ENCODE data around the gene TOR2A.
"Not testable (repeated sequence)": the region's sequence is repeated elsewhere in the genome, so short reads cannot be mapped to it uniquely, and the experiment has no call there.

The TOR2A gene

DNA sequence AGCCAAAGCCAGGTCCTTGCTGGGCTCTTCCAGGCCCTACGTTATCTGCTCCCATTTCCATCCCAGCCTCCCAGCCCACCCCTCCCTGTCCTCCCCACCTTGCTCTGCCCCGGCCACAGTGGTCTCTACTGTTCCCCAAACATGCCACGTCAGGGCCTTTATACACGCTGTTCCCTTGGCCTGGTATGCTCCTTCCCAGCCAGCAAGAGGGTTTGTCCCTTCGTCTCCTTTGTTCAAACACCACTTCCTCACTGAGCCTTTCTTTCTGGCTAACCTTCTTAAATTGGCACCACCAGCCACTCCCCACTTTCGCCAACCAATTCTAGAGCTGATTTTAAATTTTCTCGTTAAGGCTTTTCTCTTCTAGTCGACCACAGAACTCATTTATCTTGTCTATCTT, 33.6 kb upstream of the TOR2A start:
- no peak for DNase-seq

DNA sequence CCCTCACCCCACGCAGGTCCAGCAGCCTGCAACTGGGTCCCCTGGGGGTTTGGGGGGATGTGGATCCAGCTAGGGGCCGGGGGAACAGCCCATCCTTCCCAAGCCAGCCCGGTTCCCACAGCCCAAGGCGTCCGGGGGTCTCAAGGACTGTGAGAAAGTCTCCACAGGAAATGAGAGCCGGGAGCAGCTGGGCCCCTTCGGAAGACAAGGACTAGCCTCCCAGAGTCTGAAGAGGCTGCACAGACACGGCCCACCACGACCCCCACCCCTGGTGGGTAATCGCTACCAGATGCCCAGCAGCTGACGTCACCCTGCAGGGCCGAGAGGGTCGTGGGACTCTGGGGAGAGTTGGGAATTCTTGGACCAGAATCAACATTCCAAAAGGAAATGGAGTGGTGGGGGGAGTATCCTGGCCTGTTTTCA, 32.8 kb upstream of the TOR2A start:
- no peak for DNase-seq

DNA sequence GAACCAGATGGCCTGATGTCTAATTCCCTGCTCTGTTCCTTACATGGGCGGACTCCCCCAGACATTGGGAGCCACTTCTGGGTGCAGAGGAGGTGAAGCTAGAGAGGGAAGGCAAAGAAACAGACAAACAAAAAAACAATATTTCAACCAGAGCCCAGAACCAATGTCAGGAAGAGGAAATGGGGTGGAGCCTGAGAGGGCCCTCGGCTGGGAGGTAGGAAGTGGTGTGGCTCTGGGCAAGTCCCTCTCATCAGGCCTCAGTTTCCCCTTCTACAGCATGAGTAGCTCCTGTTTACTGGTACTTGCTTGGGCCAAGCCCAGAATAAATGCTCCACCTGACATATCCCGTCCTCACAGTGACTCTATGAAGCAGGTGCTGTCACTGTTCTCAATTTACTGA, 32.3 kb upstream of the TOR2A start:
- DNase-seq, result no peak

DNA sequence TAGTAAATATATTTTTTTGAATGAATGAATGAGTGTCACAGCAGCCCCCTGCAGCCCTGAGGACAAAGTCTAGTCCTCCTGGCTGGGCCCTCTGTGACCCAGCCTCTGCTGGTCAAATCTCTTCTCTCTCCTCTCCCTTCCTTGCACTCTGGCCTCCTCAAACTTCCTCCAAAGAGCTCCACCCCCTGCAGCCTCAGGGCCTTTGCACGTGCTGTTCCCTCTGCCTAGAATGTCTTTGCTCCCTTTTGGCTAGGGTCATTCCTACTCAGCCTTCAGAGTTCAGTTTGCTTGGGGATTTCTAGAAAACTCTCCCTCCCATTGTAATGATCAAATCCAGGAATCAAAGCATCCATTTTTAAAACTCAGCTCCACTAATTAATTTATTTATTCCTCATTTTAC, 30.3 kb upstream of the TOR2A start:
- no peak for DNase-seq

DNA sequence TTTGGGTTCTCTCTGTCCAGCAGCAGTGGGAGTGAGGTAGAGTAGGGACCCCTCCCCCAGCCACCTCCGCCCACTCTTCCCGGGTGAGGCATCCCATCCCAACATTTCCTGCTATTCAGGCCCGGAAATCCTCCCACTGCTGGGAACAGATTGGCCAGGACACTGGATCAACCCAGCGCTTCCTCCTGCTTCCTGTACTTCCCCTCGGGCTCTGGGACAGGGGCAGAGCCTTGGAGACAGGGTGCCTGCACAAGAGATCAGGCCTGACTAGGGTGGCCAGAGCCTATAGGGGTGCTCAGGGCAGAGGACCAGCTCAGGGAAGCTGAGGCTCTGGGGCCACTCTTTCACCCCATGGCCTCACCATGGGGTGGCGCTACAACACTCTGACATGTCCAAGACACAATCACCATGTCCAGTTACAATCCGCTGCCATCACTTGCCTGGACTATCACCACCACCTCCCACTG, 28.9 kb upstream of the TOR2A start:
- peak; percentile 49 for DNase-seq

DNA sequence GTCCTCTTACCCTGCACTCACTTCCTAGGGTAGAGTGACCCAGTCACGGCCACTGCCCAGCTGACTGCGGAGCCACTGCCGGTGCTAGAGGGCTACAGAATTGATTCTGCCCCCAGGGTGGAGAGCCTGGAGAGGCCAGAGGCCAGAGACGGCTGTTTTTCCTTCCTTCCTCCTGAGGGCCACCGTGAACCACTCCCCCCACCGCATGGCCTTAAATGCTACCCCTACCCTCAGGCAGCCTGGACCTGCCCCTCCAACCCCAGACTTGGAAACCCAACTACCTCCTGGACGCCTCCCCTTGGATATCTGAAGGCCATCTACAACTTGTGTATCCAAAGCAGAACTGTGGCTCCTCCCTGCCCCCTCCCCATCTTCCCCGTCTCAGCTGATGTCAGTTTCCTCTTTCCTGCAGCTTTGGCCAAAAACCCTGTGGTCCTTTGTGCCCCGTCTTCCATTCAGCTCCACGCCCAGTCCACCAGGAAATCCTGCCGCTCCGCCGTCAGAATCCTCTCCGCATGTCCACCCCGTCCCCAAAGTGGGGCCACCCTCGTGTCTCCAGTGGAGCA, 27.1 kb upstream of the TOR2A start:
- DNase-seq, result peak; percentile 33

DNA sequence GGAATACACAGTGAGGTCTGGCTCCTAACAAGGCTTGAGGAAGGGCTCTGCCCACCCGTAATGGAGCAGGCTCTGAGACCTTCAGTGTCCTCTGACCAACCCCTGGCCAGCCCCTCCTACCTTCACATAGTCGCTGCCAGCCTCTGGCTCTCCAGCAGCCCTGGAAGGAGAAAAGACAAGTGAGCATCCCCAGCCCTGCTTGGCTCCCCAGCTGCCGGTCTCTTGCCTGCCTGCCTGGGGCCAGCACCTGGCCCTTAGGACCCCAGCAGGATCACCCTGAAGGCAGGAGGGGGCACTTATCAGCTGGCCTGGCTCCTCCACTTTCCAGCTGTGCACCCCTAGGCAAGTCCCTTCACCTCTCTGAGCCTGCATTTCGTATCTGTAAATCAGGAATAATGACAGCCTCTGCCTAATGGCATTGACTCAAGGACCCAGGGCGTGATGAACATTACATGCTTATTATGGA, 26.4 kb upstream of the TOR2A start:
- no peak for DNase-seq

DNA sequence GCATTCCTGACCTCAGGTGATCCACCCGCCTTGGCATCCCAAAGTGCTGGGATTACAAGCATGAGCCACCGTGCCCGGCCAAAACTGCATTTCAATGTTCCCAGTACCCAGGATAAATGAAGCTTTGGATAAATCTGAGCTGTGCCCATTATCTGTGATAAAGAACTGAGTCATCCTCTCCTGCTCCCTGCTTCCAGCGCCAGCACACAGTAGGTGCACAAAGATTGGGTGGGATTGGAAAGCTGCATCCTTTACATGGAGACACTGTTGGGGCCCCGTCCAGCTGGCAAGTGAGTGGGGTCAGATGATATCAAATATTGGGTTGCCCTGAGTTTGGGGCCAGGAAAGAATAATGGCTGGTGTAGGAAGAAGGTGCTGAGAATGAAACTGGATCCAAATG, 26.0 kb upstream of the TOR2A start:
- no peak for DNase-seq

DNA sequence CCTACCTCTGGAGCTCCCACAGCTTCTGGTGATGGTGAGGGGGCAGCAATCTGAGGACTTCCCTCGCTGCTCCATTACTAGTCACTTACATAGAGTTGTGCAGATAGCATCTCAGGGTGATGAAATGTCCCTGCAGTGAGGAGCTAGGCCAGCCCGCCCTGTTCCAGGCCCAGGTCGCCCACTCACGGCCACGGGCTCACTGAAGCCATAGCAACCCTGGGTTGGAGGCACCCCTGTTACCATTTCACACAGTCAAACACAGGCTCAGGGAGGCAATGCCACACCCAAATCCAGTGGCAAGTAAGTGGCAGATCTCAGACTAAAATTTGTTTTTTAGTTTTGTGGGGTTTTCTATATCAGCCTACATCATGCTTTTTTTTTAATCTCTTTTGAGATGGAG, 23.7 kb upstream of the TOR2A start:
- DNase-seq, result no peak

DNA sequence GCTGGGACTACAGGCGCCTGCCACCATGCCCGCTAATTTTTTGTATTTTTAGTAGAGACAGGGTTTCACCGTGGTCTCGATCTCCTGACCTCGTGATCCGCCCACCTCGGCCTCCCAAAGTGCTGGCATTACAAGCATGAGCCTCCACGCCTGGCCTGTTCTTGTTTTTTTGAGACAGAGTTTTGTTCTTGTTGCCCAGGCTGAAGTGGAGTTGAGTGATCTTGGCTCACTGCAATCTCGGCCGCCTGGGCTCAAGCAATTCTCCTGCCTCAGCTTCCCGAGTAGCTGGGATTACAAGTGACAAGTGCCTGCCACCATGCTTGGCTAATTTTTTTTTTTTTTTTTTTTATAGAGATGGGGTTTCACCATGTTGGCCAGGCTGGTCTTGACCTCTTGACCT, 21.7 kb upstream of the TOR2A start:
- DNase-seq, result not testable (repeated sequence)

DNA sequence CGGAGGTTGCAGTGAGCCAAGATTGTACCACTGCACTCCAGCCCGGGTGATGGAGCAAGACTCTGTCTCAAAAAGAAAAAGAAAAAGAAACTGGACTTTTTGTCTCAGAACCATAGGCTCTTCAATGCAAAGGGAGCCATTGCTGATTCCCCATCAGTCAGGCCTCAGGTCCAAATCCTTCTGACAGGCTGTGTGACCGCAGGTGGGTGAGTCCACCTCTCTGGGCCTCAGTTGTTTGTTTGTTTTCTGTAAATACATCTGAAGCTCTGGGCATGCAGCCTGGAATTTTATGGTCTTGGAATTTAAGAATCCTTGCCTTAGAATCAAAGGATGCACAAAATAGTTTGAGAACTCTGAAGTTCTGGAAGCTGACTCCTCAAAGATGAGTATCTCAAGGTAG, 21.1 kb upstream of the TOR2A start:
- DNase-seq, result no peak

DNA sequence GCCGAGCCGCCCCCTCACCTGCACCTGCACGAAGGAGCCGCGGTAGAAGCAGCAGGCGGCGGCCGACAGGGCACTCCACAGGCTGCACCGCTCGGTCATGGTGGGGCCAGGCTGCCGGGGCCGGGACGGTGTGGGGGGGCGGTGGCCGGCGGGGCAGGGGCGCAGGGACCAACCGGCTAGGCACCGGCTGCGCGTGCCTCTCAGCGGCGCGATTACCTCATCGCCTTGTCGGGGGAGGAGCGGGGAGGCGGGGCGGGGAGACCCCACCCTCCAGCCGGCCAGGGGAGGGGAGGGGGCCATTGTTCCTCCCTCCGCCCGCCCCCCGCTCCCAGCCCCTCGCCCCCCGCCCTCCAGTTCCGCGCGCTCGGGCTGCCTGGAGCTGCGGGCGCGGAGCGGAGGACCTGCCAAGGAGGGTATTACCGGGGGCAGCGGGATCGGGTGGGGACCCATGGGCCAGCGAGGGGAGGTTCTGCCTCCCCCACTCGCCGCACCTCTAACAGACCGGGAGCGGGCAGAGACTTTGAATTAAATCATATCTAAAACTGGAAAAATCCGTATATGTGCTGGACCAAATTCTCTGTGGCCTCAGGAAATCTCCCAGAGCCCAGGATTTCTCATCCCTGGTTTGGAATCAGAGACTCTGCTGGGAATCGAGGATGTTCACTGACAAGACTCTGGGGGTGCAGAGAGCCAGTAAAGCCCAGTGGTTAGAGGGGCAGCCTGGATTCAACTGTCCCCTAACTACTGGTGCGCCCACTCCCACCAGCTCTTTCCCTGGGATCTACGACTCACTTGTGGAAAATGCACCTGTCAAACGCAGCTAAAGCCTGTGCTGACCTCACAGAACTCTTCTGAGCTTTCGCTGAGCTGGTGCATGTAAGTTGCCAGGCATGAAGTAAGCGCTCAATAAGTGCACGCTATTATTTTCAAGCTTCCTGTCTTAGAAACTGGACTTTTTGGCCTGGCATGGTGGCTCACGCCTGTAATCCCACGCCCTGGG, 20.3 kb upstream of the TOR2A start:
- DNase-seq, result no peak

DNA sequence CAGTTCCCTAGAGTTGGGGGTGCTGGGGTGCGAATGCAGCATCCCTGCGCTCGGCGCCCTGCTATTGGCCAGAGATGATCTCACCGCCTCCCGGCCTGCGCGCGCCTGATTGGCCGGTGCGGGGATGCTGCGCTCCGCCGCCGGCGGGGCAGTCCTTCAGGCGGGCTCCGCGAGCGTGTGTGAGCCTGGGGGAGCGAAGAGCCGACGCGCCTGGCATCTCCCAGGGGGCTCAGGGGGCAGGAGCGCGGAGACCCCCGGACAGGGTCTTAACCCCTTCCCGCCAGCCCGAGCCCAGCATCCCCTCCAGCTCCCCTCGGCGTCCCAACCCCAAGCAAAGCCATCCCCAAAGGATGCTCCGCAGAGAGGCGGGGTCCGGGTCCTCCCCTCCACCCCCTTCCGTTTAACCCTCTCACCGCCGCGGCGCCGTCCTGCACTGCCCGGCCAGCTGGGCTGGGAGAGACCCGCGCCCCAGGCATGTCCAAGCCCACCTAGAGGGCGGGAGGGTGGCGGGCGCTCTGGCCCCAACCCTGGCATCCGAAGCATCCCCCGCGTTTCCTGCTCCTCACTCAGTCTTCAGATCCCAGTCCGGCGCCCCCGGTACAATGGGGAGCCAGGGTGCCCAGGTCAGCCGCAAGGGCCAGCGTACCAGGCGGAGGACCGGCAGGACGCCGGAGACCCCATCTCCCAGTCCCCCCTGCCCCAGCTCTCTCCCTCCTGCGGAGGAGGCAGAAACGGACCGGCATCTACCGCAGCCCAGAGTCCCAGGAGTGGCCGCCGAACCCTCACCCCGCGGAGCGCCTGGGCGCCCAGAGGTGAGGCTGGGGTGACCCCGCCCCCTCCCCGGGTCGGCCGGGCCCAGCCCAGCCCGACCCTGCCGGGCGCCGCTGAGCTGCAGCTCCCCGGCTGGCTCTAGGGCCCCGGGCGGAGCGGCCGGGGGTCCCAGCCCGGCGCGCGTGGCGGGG, 19.3 kb upstream of the TOR2A start:
- no peak for DNase-seq

DNA sequence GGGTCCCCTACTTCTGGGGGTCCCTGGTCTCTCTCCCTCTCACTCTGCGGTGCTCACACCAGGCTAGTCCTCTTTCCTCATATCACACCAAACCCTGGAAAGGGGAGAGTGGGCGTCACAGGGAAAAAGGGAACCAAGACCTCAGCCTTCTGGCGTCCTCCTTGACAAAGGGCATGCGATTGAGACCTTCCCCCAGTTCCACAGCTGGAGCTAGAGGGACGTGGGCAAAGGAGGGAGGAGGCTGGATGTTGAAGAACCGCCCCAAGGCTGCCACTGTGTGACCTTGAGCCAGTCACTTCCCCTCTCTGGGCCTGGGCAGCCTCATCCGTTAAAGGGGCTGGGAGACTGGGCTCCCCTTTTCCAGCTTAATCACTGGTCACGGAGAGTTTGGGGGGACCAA, 18.5 kb upstream of the TOR2A start:
- no peak for DNase-seq

DNA sequence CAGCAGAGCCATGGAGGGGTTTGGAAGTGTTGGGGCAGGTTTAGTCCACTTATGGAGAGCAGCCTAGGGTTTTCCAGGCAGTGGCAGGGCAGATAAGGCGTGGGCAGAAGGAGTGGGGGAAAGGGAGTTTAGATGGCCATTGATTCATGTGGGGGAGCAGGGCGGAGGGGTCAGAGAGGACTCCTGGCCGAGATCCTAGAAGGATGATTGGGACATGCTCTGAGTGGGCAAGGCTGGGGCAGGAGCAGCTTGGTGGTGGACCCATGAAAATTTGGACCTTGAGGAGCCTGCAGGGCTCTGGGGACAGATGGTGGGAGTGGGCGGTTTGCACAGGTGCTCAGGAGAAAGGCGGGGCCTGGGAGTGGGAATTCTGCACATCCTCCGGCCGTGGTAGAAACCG, 18.1 kb upstream of the TOR2A start:
- no peak for DNase-seq

DNA sequence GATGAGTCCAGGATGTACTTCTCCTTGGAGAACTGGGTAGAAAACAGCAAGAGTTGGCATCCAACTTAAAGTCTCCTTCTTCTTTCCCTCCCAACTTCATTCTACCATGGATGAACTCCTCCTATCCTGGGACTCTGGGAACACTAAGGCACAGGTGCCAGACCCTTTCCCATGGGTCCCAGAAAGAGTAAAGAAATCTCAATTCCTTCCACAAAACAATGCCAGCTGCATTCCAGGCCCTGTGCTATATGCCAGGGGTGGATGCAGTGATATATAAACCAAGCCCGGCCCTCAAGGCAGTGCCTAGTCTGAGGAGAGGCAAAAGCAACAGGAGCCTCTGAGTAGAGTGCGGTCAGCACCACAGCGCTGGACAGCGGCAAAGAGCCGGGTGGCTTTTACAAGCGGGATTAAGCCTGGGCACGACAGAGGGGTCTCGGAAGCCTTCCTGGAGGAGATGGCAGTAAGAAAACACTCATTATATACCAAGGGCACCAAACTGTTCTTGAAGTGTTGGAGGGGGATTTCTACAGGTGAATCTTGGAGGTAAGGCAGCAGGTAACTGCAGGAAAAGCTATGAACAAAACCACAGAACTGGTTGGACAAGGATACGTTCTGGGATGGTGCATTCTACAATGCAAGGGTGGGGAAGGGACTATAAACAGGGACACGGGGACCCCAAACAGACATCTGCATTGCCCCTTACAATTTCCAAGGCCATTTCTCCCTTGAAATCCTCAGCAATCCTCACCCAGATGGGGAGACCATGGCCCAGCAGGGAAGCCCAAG, 16.4 kb upstream of the TOR2A start:
- no peak for DNase-seq

DNA sequence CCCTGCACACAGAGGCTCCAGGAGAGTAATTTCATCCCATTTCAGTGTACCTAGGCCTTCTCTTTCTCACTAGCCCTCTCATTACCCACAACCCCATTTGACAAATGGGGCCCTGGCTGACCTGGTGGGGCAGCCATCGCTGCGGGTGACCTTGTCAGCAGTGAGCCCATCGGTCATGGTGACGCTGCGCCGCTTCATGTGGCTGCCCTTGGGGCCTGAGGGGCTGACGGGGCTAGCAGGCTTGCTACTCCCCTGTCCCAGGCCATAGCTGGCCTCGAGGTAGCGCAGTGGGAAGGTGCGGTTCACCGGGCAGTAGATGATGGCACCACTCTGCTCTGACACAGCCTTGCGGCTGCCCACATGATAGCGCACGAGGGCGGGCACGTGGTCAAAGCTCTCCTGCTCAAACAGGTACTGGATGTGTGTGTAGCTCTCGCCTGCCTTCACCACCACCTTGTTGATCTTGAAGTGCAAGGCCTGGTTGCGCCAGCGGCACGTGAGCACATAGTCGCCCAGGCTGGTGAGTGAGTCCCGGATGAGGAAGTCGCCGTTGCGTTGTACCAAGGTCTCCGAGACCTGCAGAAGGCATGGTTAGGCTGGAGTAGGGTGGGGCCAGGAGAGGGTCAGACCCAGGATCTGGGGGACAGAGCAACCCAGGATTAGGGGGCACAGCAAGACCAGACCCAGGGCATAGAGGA, 14.1 kb upstream of the TOR2A start:
- DNase-seq, result no peak

DNA sequence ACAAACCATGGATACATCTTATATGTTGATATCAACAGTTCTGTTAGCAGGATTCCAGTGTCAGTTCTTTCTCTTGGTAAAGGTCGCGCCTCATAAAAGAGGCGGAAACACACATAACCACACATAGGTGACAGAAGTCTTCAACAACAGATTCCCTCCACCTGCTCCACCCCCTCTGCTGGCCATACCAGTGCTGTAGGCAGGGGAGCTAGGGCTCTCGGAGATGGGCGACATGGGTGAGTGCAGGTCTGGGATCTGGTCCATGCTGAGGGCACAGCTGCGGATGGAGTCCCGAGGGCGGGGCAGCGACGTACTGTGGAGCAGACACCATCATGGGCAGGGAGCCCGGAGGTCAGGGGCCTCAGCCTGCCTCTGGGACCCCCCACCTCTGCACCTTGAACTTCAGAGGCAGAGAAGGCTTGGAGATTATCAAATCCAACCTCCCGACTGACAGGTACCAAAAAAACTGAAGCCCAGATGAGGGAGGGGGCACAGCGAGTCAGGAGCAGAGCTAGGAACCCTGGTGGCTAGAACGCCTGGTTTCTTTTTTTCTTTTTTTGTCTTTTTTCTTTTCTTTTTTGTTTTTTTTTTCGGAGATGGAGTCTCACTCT, 12.0 kb upstream of the TOR2A start:
- DNase-seq, result peak; percentile 50

DNA sequence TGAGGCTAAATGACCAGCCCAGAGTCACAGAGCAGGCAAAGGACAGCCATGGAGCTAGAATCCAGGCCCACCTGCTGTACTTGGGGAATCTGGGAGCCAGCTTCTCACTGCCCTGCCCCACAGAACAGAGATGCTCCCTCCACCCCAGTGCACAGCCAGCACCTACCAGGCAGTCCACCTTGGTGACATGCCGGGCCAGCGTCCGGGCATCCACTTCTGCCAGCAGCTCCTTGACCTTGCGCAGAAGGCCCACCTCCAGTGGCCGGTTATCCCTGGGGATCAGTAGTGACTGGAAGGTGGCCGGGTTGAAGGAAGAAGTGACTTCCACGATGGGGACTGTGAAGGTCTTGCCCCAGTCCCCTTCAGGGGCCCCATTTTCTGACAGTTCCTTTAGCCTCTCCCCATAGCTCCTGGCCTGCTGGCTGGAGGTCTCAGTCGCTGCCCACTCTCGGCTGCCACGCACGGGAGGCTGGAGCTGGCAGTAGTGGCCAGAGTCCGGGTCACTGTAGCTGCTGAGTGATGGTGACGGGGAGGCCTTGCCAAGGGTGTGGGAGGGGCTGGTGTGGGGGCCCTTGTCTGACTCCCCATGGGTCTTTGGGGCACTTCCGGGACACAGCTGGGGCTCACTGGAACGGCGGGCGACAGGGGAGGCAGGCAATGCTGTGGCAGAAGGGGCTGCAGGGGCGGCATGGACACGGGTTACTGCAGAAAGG, 9.5 kb upstream of the TOR2A start:
- no peak for DNase-seq

DNA sequence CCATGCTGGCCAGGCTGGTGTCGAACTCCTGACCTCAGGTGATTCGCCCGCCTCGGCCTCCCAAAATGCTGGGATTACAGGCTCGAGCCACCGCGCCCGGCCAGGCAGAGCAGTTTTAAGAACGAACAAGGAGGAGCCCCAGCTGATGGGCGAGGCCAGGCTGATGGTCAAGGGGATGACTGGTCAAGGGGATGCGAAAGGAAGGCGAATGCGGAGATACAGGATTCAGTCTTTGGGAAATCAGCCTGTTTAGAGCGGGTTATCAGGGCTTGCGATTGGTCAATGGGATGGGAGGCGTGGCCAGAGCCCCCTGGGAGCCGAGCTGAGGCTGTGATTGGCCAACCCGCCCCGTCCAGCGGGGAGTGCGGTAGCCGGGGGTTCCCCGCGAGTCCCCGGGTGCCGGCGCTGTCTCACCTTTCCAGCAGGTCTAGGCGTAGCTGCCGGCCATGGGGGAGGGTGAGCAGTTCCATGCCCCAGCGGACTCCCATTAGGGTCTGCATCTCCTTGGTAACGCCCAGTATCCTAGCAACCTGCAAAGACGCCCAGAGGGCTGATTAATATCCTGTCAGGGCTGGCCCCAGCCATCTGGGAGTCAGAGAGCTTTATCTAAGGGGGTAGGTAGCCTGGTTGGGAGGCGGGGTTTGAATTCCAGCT, 7.5 kb upstream of the TOR2A start:
- DNase-seq, result no peak
